ENCODE measurements around the gene P2RY1. TPM values are rescaled to one million over a fixed set of nuclear protein-coding genes. Genes with fewer than 3 reads are reported as not detected.
"Not testable (repeated sequence)": the region's sequence is repeated elsewhere in the genome, so short reads cannot be mapped to it uniquely, and the experiment has no call there.

The P2RY1 gene
- total RNA-seq, 1 experiment from 2014 or later: 0.28 TPM

- no peaks in the 10 kb centered on the region for H3K36me3 Mint-ChIP-seq (ENCODE audit: insufficient read depth, unreplicated experiment)
- no peak for TF ChIP-seq CTCF (IDR thresholded peaks at IDR 0.05; ENCODE audit: unreplicated experiment)
- no peaks in the 10 kb centered on the region for H3K27me3 Mint-ChIP-seq (ENCODE audit: insufficient read depth, unreplicated experiment)
- H3K4me3 Mint-ChIP-seq (ENCODE audit: unreplicated experiment): no peak overlapping the region
- H3K9me3 Mint-ChIP-seq (ENCODE audit: unreplicated experiment): peaks cover 3% of the 10 kb centered on the region
- POLR2A ChIA-PET: interaction anchor here (0.6 kb wide), 1 partner anchor 129 kb away, joined by 3 read pairs; no protein-coding TSS in a partner anchor
- DNase-seq (ENCODE audit: unreplicated experiment): no peak
- CTCF ChIA-PET: interaction anchor here (1.2 kb wide), 1 partner anchor 9 kb away, joined by 7 read pairs; the partner anchor contains the start of gene P2RY1
- BruUV-seq (replicated peaks): no TSS peak
- no peak overlapping the region for H3K27ac Mint-ChIP-seq (ENCODE audit: low read depth, unreplicated experiment)
- intact Hi-C loops (cut with micrococcal nuclease): no loop called here
- H3K4me1 Mint-ChIP-seq (ENCODE audit: insufficient read depth, unreplicated experiment): no peaks in the 10 kb centered on the region
Observed at GRCh38 chr3:152843955-152844354, 9.0 kb downstream of the P2RY1 start.

GRCh38 chr3:152846572-152847202 is 11.8 kb downstream of the P2RY1 start:
- CTCF ChIA-PET: not testable (repeated sequence)

GRCh38 chr3:152847599-152847998 is 12.7 kb downstream of the P2RY1 start:
- CTCF ChIA-PET; DNase-seq (ENCODE audit: unreplicated experiment); H3K4me1 Mint-ChIP-seq (ENCODE audit: insufficient read depth, unreplicated experiment); intact Hi-C loops (cut with micrococcal nuclease); POLR2A ChIA-PET; BruUV-seq (replicated peaks); H3K27me3 Mint-ChIP-seq (ENCODE audit: insufficient read depth, unreplicated experiment); H3K36me3 Mint-ChIP-seq (ENCODE audit: insufficient read depth, unreplicated experiment); H3K4me3 Mint-ChIP-seq (ENCODE audit: unreplicated experiment); H3K9me3 Mint-ChIP-seq (ENCODE audit: unreplicated experiment); H3K27ac Mint-ChIP-seq (ENCODE audit: low read depth, unreplicated experiment): not testable (repeated sequence)

More at GRCh38 chr3:152846572-152847202, 11.8 kb downstream of the P2RY1 start:
- H3K36me3 Mint-ChIP-seq (ENCODE audit: insufficient read depth, unreplicated experiment); DNase-seq (ENCODE audit: unreplicated experiment); intact Hi-C loops (cut with micrococcal nuclease); H3K9me3 Mint-ChIP-seq (ENCODE audit: unreplicated experiment); H3K4me3 Mint-ChIP-seq (ENCODE audit: unreplicated experiment); H3K4me1 Mint-ChIP-seq (ENCODE audit: insufficient read depth, unreplicated experiment); H3K27ac Mint-ChIP-seq (ENCODE audit: low read depth, unreplicated experiment); H3K27me3 Mint-ChIP-seq (ENCODE audit: insufficient read depth, unreplicated experiment); BruUV-seq (replicated peaks); POLR2A ChIA-PET: not testable (repeated sequence)

GRCh38 chr3:152849996-152850578 is 15.2 kb downstream of the P2RY1 start:
- POLR2A ChIA-PET: no interaction called here
- H3K36me3 Mint-ChIP-seq (ENCODE audit: insufficient read depth, unreplicated experiment): no peaks in the 10 kb centered on the region
- peaks cover 8% of the 10 kb centered on the region for H3K9me3 Mint-ChIP-seq (ENCODE audit: unreplicated experiment)
- no peaks in the 10 kb centered on the region for H3K27me3 Mint-ChIP-seq (ENCODE audit: insufficient read depth, unreplicated experiment)
- no peaks in the 10 kb centered on the region for H3K4me1 Mint-ChIP-seq (ENCODE audit: insufficient read depth, unreplicated experiment)
- DNase-seq (ENCODE audit: unreplicated experiment): no peak
- intact Hi-C loops (cut with micrococcal nuclease): no loop called here
- CTCF ChIA-PET: no interaction called here
- H3K27ac Mint-ChIP-seq (ENCODE audit: low read depth, unreplicated experiment): no peak overlapping the region
- TF ChIP-seq CTCF (IDR thresholded peaks at IDR 0.05; ENCODE audit: unreplicated experiment): no peak
- no peak overlapping the region for H3K4me3 Mint-ChIP-seq (ENCODE audit: unreplicated experiment)
- no TSS peak for BruUV-seq (replicated peaks)

- intact Hi-C loops (cut with micrococcal nuclease): no loop called here
- no peaks in the 10 kb centered on the region for H3K27me3 Mint-ChIP-seq (ENCODE audit: insufficient read depth, unreplicated experiment)
- no peak overlapping the region for H3K27ac Mint-ChIP-seq (ENCODE audit: low read depth, unreplicated experiment)
- no peak overlapping the region for H3K4me3 Mint-ChIP-seq (ENCODE audit: unreplicated experiment)
- H3K36me3 Mint-ChIP-seq (ENCODE audit: insufficient read depth, unreplicated experiment): no peaks in the 10 kb centered on the region
- ChIA-PET CTCF (no interaction called here), POLR2A (interaction anchor here (0.7 kb wide), 1 partner anchor 17 kb away, joined by 7 read pairs; no protein-coding TSS in a partner anchor)
- DNase-seq (ENCODE audit: unreplicated experiment): no peak
- H3K4me1 Mint-ChIP-seq (ENCODE audit: insufficient read depth, unreplicated experiment): no peaks in the 10 kb centered on the region
- H3K9me3 Mint-ChIP-seq (ENCODE audit: unreplicated experiment): peaks cover 8% of the 10 kb centered on the region
- no peak for TF ChIP-seq CTCF (IDR thresholded peaks at IDR 0.05; ENCODE audit: unreplicated experiment)
- no TSS peak for BruUV-seq (replicated peaks)
Observed at GRCh38 chr3:152853196-152853595, 18.3 kb downstream of the P2RY1 start.
